Measurements from ENCODE around the gene C9orf152. TPM values are rescaled to one million over a fixed set of nuclear protein-coding genes. Genes with fewer than 3 reads are reported as not detected.

C9orf152 gene
- total and polyA plus RNA-seq, 2 of the 13 experiments (the other 11 are each of a cell fraction or from before 2014, with no cell fraction given), result 0.24 to 0.48 TPM

DNA sequence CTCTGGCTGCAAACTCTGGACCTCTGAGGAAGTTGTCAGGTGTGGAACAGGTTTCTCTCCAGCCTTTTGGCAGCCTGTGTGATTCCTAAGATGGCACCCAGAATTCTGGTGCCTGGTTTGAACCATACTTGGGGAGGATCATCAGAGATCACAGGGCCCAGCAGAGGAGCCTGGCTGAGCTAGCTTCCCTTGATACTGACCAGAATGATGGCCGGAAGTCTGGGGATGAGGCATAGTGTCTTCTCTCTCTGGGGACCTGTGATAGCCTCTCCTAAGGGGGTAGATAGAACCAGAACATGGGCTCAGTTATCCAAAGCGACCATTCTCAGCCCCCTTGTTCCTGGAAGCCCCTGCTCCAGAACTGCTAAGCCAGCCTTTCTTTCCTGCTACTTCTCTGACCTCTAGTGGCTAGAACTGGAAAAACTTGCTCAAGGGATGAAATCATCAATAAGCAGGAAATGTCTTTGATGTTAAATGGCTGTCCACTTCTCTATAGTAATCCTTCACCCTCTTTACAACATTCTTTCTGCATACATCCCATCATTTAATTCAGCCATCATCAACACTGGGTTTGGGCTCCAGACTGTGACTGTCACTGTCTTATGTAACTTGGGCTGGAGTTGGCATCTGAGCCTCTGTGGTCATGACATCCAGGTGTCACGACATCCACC is 55.1 kb downstream of the C9orf152 start (continued):
- TF ChIP-seq POLR2AphosphoS5 (IDR thresholded peaks at IDR 0.05; ENCODE audit: low read depth, low read length) (no peak), BCL6 (CRISPR knock-in tag; IDR thresholded peaks at IDR 0.05) (no peak), KLF13 (CRISPR knock-in tag; IDR thresholded peaks at IDR 0.05) (no peak), KLF16 (CRISPR knock-in tag; IDR thresholded peaks at IDR 0.05) (0 out of 4 replicates have a peak, but pooled peaks of 1 of the 2 experiments have one; percentile 23), ZNF253 (CRISPR knock-in tag; IDR thresholded peaks at IDR 0.05; ENCODE audit: borderline replicate concordance) (no peak), PHF21A (CRISPR knock-in tag; IDR thresholded peaks at IDR 0.05) (no peak), DNMT1 (CRISPR knock-in tag; IDR thresholded peaks at IDR 0.05) (no peak), ZNF572 (CRISPR knock-in tag; IDR thresholded peaks at IDR 0.05) (no peak), AGO1 (IDR thresholded peaks at IDR 0.05; ENCODE audit: low read depth, low read length, poor library complexity, severe bottlenecking) (no peak), ZNF780A (CRISPR knock-in tag; IDR thresholded peaks at IDR 0.05) (no peak), ZNF230 (CRISPR knock-in tag; IDR thresholded peaks at IDR 0.05) (no peak), HDAC6 (IDR thresholded peaks at IDR 0.05; ENCODE audit: low read depth, low read length) (no peak), ZNF34 (CRISPR knock-in tag; IDR thresholded peaks at IDR 0.05; ENCODE audit: borderline replicate concordance) (no peak), SOX13 (IDR thresholded peaks at IDR 0.05) (no peak), SOX13 (CRISPR knock-in tag; conservative IDR thresholded peaks at IDR 0.05 in 1 of 2, IDR thresholded peaks at IDR 0.05 in 1 of 2) (no peak), ZNF549 (CRISPR knock-in tag; IDR thresholded peaks at IDR 0.05) (no peak), ZNF367 (CRISPR knock-in tag; IDR thresholded peaks at IDR 0.05; ENCODE audit: borderline replicate concordance) (no peak), ZFP41 (CRISPR knock-in tag; IDR thresholded peaks at IDR 0.05; ENCODE audit: borderline replicate concordance) (no peak), KDM3A (CRISPR knock-in tag; IDR thresholded peaks at IDR 0.05; ENCODE audit: low read depth) (no peak), ZNF30 (CRISPR knock-in tag; IDR thresholded peaks at IDR 0.05) (no peak), HDAC2 (CRISPR knock-in tag; IDR thresholded peaks at IDR 0.05) (no peak), CREM (IDR thresholded peaks at IDR 0.05) (no peak), CREM (CRISPR knock-in tag; IDR thresholded peaks at IDR 0.05) (no peak), SRY (CRISPR knock-in tag; IDR thresholded peaks at IDR 0.05) (no peak)
- TF ChIP-seq, protein P1, sequence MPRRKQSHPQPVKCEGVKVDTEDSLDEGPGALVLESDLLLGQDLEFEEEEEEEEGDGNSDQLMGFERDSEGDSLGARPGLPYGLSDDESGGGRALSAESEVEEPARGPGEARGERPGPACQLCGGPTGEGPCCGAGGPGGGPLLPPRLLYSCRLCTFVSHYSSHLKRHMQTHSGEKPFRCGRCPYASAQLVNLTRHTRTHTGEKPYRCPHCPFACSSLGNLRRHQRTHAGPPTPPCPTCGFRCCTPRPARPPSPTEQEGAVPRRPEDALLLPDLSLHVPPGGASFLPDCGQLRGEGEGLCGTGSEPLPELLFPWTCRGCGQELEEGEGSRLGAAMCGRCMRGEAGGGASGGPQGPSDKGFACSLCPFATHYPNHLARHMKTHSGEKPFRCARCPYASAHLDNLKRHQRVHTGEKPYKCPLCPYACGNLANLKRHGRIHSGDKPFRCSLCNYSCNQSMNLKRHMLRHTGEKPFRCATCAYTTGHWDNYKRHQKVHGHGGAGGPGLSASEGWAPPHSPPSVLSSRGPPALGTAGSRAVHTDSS (CRISPR knock-in tag; conservative IDR thresholded peaks at IDR 0.05), result no peak
- TF ChIP-seq, protein P2, sequence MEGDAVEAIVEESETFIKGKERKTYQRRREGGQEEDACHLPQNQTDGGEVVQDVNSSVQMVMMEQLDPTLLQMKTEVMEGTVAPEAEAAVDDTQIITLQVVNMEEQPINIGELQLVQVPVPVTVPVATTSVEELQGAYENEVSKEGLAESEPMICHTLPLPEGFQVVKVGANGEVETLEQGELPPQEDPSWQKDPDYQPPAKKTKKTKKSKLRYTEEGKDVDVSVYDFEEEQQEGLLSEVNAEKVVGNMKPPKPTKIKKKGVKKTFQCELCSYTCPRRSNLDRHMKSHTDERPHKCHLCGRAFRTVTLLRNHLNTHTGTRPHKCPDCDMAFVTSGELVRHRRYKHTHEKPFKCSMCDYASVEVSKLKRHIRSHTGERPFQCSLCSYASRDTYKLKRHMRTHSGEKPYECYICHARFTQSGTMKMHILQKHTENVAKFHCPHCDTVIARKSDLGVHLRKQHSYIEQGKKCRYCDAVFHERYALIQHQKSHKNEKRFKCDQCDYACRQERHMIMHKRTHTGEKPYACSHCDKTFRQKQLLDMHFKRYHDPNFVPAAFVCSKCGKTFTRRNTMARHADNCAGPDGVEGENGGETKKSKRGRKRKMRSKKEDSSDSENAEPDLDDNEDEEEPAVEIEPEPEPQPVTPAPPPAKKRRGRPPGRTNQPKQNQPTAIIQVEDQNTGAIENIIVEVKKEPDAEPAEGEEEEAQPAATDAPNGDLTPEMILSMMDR (CRISPR knock-in tag; IDR thresholded peaks at IDR 0.05), result peak; percentile 87
- TF ChIP-seq, protein P3, sequence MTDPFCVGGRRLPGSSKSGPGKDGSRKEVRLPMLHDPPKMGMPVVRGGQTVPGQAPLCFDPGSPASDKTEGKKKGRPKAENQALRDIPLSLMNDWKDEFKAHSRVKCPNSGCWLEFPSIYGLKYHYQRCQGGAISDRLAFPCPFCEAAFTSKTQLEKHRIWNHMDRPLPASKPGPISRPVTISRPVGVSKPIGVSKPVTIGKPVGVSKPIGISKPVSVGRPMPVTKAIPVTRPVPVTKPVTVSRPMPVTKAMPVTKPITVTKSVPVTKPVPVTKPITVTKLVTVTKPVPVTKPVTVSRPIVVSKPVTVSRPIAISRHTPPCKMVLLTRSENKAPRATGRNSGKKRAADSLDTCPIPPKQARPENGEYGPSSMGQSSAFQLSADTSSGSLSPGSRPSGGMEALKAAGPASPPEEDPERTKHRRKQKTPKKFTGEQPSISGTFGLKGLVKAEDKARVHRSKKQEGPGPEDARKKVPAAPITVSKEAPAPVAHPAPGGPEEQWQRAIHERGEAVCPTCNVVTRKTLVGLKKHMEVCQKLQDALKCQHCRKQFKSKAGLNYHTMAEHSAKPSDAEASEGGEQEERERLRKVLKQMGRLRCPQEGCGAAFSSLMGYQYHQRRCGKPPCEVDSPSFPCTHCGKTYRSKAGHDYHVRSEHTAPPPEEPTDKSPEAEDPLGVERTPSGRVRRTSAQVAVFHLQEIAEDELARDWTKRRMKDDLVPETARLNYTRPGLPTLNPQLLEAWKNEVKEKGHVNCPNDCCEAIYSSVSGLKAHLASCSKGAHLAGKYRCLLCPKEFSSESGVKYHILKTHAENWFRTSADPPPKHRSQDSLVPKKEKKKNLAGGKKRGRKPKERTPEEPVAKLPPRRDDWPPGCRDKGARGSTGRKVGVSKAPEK (CRISPR knock-in tag; IDR thresholded peaks at IDR 0.05; ENCODE audit: borderline replicate concordance), result no peak

Measured in HepG2 (cell line).